ENCODE results near the gene KIAA0513. TPM values are rescaled to one million over a fixed set of nuclear protein-coding genes. Genes with fewer than 3 reads are reported as not detected.
"Not testable (repeated sequence)": the region's sequence is repeated elsewhere in the genome, so short reads cannot be mapped to it uniquely, and the experiment has no call there.

The KIAA0513 gene
- total RNA-seq, 2 experiments from 2014 or later: 15.7 to 15.9 TPM

- H3K4me1 Mint-ChIP-seq (ENCODE audit: low read depth): peaks cover 15% of the 10 kb centered on the region
- no peak overlapping the region for H3K4me3 Mint-ChIP-seq
- ChIA-PET POLR2A (no interaction called here), CTCF (no interaction called here)
- peaks cover 2% of the 10 kb centered on the region for H3K27me3 Mint-ChIP-seq
- intact Hi-C loops (cut with micrococcal nuclease): no loop called here
- no peaks in the 10 kb centered on the region for H3K36me3 Mint-ChIP-seq
- no peaks in the 10 kb centered on the region for H3K9me3 Mint-ChIP-seq
- H3K27ac Mint-ChIP-seq: no peak overlapping the region
- DNase-seq: no peak
Measured at GRCh38 chr16:85018529-85019236, 8.9 kb upstream of the KIAA0513 start.

GRCh38 chr16:85019659-85020245 is 7.8 kb upstream of the KIAA0513 start:
- Mint-ChIP-seq H3K27me3 (peaks cover 2% of the 10 kb centered on the region), H3K36me3 (no peaks in the 10 kb centered on the region), H3K4me1 (ENCODE audit: low read depth) (peaks cover 15% of the 10 kb centered on the region), H3K9me3 (no peaks in the 10 kb centered on the region), H3K4me3 (no peak overlapping the region), H3K27ac (no peak overlapping the region)
- ChIA-PET CTCF (interaction anchor here (0.6 kb wide), 1 partner anchor 1062 kb away, joined by 3 read pairs; no protein-coding TSS in a partner anchor), POLR2A (no interaction called here)
- no peak for DNase-seq
- intact Hi-C loops (cut with micrococcal nuclease): loop anchor here (10.0 kb wide), 2 partner anchors 365 to 505 kb away; no protein-coding TSS in a partner anchor

- POLR2A ChIA-PET: interaction anchor here (3.2 kb wide), 1 partner anchor 30 kb away, joined by 12 read pairs; no protein-coding TSS in a partner anchor
- H3K27ac Mint-ChIP-seq: no peak overlapping the region
- no peaks in the 10 kb centered on the region for H3K9me3 Mint-ChIP-seq
Measured at GRCh38 chr16:85025781-85026653, 1.6 kb upstream of the KIAA0513 start.

GRCh38 chr16:85026703-85027102 is 892 bp upstream of the KIAA0513 start:
- H3K4me1 Mint-ChIP-seq (ENCODE audit: low read depth): peaks cover 34% of the 10 kb centered on the region
- peaks cover 5% of the 10 kb centered on the region for H3K36me3 Mint-ChIP-seq
- intact Hi-C loops (cut with micrococcal nuclease): loop anchor here (10.0 kb wide), 2 partner anchors 372 to 512 kb away; no protein-coding TSS in a partner anchor
- no peak for DNase-seq
- CTCF ChIA-PET: interaction anchor here (0.7 to 2.5 kb wide), 8 partner anchors 14 to 1071 kb away, joined by 3 to 24 read pairs (median 4); partner anchors contain the start of gene ZDHHC7
- peak overlapping the region; percentile 86 for H3K4me3 Mint-ChIP-seq
- no peaks in the 10 kb centered on the region for H3K27me3 Mint-ChIP-seq
- POLR2A ChIA-PET: interaction anchor here (1.5 to 3.2 kb wide), 4 partner anchors 10 to 34 kb away, joined by 3 to 12 read pairs (median 8); partner anchors contain the start of gene ZDHHC7
- H3K9me3 Mint-ChIP-seq: no peaks in the 10 kb centered on the region
- H3K27ac Mint-ChIP-seq: peak overlapping the region; percentile 64

More at GRCh38 chr16:85025781-85026653, 1.6 kb upstream of the KIAA0513 start:
- DNase-seq: no peak
- Mint-ChIP-seq H3K4me1 (ENCODE audit: low read depth) (peaks cover 30% of the 10 kb centered on the region), H3K36me3 (peaks cover 1% of the 10 kb centered on the region), H3K27me3 (no peaks in the 10 kb centered on the region), H3K4me3 (peak overlapping the region; percentile 86)
- intact Hi-C loops (cut with micrococcal nuclease): loop anchor here (10.0 kb wide), 2 partner anchors 371 to 511 kb away; no protein-coding TSS in a partner anchor
- CTCF ChIA-PET: interaction anchor here (0.7 to 1.9 kb wide), 4 partner anchors 13 to 1071 kb away, joined by 3 to 18 read pairs (median 3); partner anchors contain the start of gene ZDHHC7

GRCh38 chr16:85027958-85028684 is 526 bp downstream of the KIAA0513 start:
- CTCF ChIA-PET: interaction anchor here (0.6 to 3.6 kb wide), 7 partner anchors 11 to 275 kb away, joined by 3 to 24 read pairs (median 5); partner anchors contain the start of gene ZDHHC7
- peaks cover 9% of the 10 kb centered on the region for H3K36me3 Mint-ChIP-seq
- intact Hi-C loops (cut with micrococcal nuclease): loop anchor here (10.0 kb wide), 2 partner anchors 373 to 513 kb away; no protein-coding TSS in a partner anchor
- DNase-seq: peak; percentile 45
- H3K9me3 Mint-ChIP-seq: no peaks in the 10 kb centered on the region
- no peaks in the 10 kb centered on the region for H3K27me3 Mint-ChIP-seq
- POLR2A ChIA-PET: interaction anchor here (0.6 to 3.2 kb wide), 7 partner anchors 12 to 526 kb away, joined by 3 to 12 read pairs (median 4); partner anchors contain the start of gene ZDHHC7
- H3K4me3 Mint-ChIP-seq: peak overlapping the region; percentile 81
- peaks cover 34% of the 10 kb centered on the region for H3K4me1 Mint-ChIP-seq (ENCODE audit: low read depth)
- peak overlapping the region; percentile 93 for H3K27ac Mint-ChIP-seq

GRCh38 chr16:85028685-85029407 is 1.3 kb downstream of the KIAA0513 start:
- intact Hi-C loops (cut with micrococcal nuclease): loop anchor here (1.0 to 10.0 kb wide), 6 partner anchors 18 to 514 kb away; partner anchors contain the start of gene ZDHHC7
- Mint-ChIP-seq H3K4me3 (peak overlapping the region; percentile 81), H3K27ac (peak overlapping the region; percentile 93), H3K36me3 (peaks cover 9% of the 10 kb centered on the region), H3K4me1 (ENCODE audit: low read depth) (peaks cover 34% of the 10 kb centered on the region), H3K9me3 (no peaks in the 10 kb centered on the region), H3K27me3 (no peaks in the 10 kb centered on the region)
- POLR2A ChIA-PET: interaction anchor here (0.6 to 3.2 kb wide), 5 partner anchors 17 to 525 kb away, joined by 3 to 12 read pairs (median 4); partner anchors contain the start of gene ZDHHC7
- peak; percentile 91 for DNase-seq
- CTCF ChIA-PET: interaction anchor here (1.5 to 3.6 kb wide), 3 partner anchors 27 to 58 kb away, joined by 3 to 24 read pairs (median 14); no protein-coding TSS in a partner anchor

GRCh38 chr16:85029408-85029784 is 1.8 kb downstream of the KIAA0513 start:
- Mint-ChIP-seq H3K4me3 (peak overlapping the region; percentile 81), H3K4me1 (ENCODE audit: low read depth) (peaks cover 34% of the 10 kb centered on the region), H3K9me3 (no peaks in the 10 kb centered on the region), H3K27me3 (no peaks in the 10 kb centered on the region), H3K36me3 (peaks cover 9% of the 10 kb centered on the region), H3K27ac (peak overlapping the region; percentile 93)
- peak; percentile 79 for DNase-seq
- CTCF ChIA-PET: interaction anchor here (1.1 to 3.6 kb wide), 3 partner anchors 58 to 276 kb away, joined by 3 to 14 read pairs (median 3); no protein-coding TSS in a partner anchor
- POLR2A ChIA-PET: interaction anchor here (3.2 kb wide), 1 partner anchor 27 kb away, joined by 12 read pairs; no protein-coding TSS in a partner anchor
- intact Hi-C loops (cut with micrococcal nuclease): loop anchor here (1.0 to 10.0 kb wide), 6 partner anchors 18 to 515 kb away; partner anchors contain the start of gene ZDHHC7

- ChIA-PET CTCF (interaction anchor here (1.0 to 3.6 kb wide), 6 partner anchors 17 to 277 kb away, joined by 3 to 14 read pairs (median 5); no protein-coding TSS in a partner anchor), POLR2A (no interaction called here)
- no peaks in the 10 kb centered on the region for H3K27me3 Mint-ChIP-seq
- peaks cover 34% of the 10 kb centered on the region for H3K4me1 Mint-ChIP-seq (ENCODE audit: low read depth)
- peaks cover 9% of the 10 kb centered on the region for H3K36me3 Mint-ChIP-seq
- peak overlapping the region; percentile 81 for H3K4me3 Mint-ChIP-seq
- peak overlapping the region; percentile 93 for H3K27ac Mint-ChIP-seq
- no peaks in the 10 kb centered on the region for H3K9me3 Mint-ChIP-seq
- intact Hi-C loops (cut with micrococcal nuclease): loop anchor here (1.0 to 10.0 kb wide), 6 partner anchors 19 to 515 kb away; partner anchors contain the start of gene ZDHHC7
- DNase-seq: no peak
Measured at GRCh38 chr16:85029981-85030401, 2.4 kb downstream of the KIAA0513 start.

GRCh38 chr16:85031451-85031850 is 3.9 kb downstream of the KIAA0513 start:
- CTCF ChIA-PET: interaction anchor here (1.8 to 3.6 kb wide), 3 partner anchors 15 to 55 kb away, joined by 6 to 14 read pairs (median 7); no protein-coding TSS in a partner anchor
- Mint-ChIP-seq H3K4me3 (no peak overlapping the region), H3K4me1 (ENCODE audit: low read depth) (peaks cover 40% of the 10 kb centered on the region), H3K36me3 (peaks cover 9% of the 10 kb centered on the region), H3K27ac (peak overlapping the region; percentile 13), H3K9me3 (no peaks in the 10 kb centered on the region), H3K27me3 (no peaks in the 10 kb centered on the region)
- POLR2A ChIA-PET: no interaction called here
- intact Hi-C loops (cut with micrococcal nuclease): no loop called here
- no peak for DNase-seq

GRCh38 chr16:85032187-85032586 is 4.6 kb downstream of the KIAA0513 start:
- peaks cover 12% of the 10 kb centered on the region for H3K36me3 Mint-ChIP-seq
- POLR2A ChIA-PET; H3K4me3 Mint-ChIP-seq; H3K9me3 Mint-ChIP-seq; DNase-seq; H3K27ac Mint-ChIP-seq; H3K27me3 Mint-ChIP-seq; intact Hi-C loops (cut with micrococcal nuclease); CTCF ChIA-PET: not testable (repeated sequence)
- H3K4me1 Mint-ChIP-seq (ENCODE audit: low read depth): peaks cover 40% of the 10 kb centered on the region
